Measurements from ENCODE around the gene GABRB1. TPM values are rescaled to one million over a fixed set of nuclear protein-coding genes. Genes with fewer than 3 reads are reported as not detected.

The GABRB1 gene
- total RNA-seq, 4 donors from 2014 or later: not detected

- DNase-seq (ENCODE audit: low spot score in 2 of 2): no peak
- TF ChIP-seq CTCF (IDR thresholded peaks at IDR 0.05): no peak
- TF ChIP-seq POLR2A (IDR thresholded peaks at IDR 0.05): no peak
- intact Hi-C loops (cut with DNase I; ENCODE audit: low total_unique reads): no loop called here
- 66 to 73% methylated on average over 5 of the region's 5 CpGs for WGBS, 2 donors
- H3K4me3 ChIP-seq (ENCODE audit: low read depth, poor library complexity, severe bottlenecking): no peak overlapping the region
These were observed 136.0 kb downstream of the GABRB1 start for GRCh38 chr4:47167081-47168035.

- intact Hi-C loops (cut with DNase I; ENCODE audit: low total_unique reads): no loop called here
- no peak overlapping the region for H3K4me3 ChIP-seq (ENCODE audit: low read depth, poor library complexity, severe bottlenecking)
- DNase-seq (ENCODE audit: low spot score in 2 of 2): no peak
- WGBS, 2 donors: 79 to 81% methylated on average over 5 of the region's 5 CpGs
- TF ChIP-seq POLR2A (IDR thresholded peaks at IDR 0.05) (no peak), CTCF (IDR thresholded peaks at IDR 0.05) (no peak)
These were observed 152.7 kb downstream of the GABRB1 start for GRCh38 chr4:47184083-47184482.

- intact Hi-C loops (cut with DNase I; ENCODE audit: low total_unique reads): no loop called here
- TF ChIP-seq POLR2A (IDR thresholded peaks at IDR 0.05) (no peak), CTCF (IDR thresholded peaks at IDR 0.05) (no peak)
- DNase-seq (ENCODE audit: low spot score in 2 of 2): no peak
- WGBS, 2 donors: 87 to 93% methylated on average over 3 of the region's 3 CpGs
- no peak overlapping the region for H3K4me3 ChIP-seq (ENCODE audit: low read depth, poor library complexity, severe bottlenecking)
These were observed 154.4 kb downstream of the GABRB1 start for GRCh38 chr4:47185761-47186160.

- WGBS, 2 donors: 66 to 77% methylated on average over 2 of the region's 2 CpGs
- no peak overlapping the region for H3K4me3 ChIP-seq (ENCODE audit: low read depth, poor library complexity, severe bottlenecking)
- TF ChIP-seq POLR2A (IDR thresholded peaks at IDR 0.05) (no peak), CTCF (IDR thresholded peaks at IDR 0.05) (no peak)
- intact Hi-C loops (cut with DNase I; ENCODE audit: low total_unique reads): no loop called here
- no peak for DNase-seq (ENCODE audit: low spot score in 2 of 2)
These were observed 156.2 kb downstream of the GABRB1 start for GRCh38 chr4:47187608-47188007.

GRCh38 chr4:47193179-47193578, 161.8 kb downstream of the GABRB1 start:
- WGBS, 2 donors: 77 to 84% methylated on average over 6 of the region's 6 CpGs
- TF ChIP-seq CTCF (IDR thresholded peaks at IDR 0.05) (no peak), POLR2A (IDR thresholded peaks at IDR 0.05) (no peak)
- no peak for DNase-seq (ENCODE audit: low spot score in 2 of 2)
- intact Hi-C loops (cut with DNase I; ENCODE audit: low total_unique reads): no loop called here
- no peak overlapping the region for H3K4me3 ChIP-seq (ENCODE audit: low read depth, poor library complexity, severe bottlenecking)
